Subcutaneous adipose tissue (tissue), 4 donors: Measurements from ENCODE around the gene LNP1. TPM values are rescaled to one million over a fixed set of nuclear protein-coding genes. Genes with fewer than 3 reads are reported as not detected.

Experiments used
- CTCF ChIP-seq: fragments of 450-650 bp; IDR thresholded peaks from one replicate; pipeline ENCODE4 v1.5.1; 2016; ENCODE audit warnings: low read depth, mild to moderate bottlenecking, control low read depth, antibody characterized with exemption, moderate library complexity
- total RNA-seq, 4 donors: library from RNA; depleted of rRNA; stranded (reverse); fragments of >200 nt; gene quantifications; one replicate each; pipeline ENCODE4 v1.1.0, GENCODE V29; 2016

Gene LNP1
- total RNA-seq, 4 donors from 2014 or later, result 1.4 to 4.3 (median 2.4) TPM

- no peak for TF ChIP-seq CTCF
Observed at GRCh38 chr3:100503448-100503847, 102.1 kb downstream of the LNP1 start.

Other genes with a start within 250 kb of the LNP1 start
- 10 to 100 TPM; 39.2 to 66.9 (median 47.8) TPM for gene TBC1D23, start 140.5 kb upstream of the LNP1 start, total RNA-seq
- 10 to 100 TPM; 35.5 to 77.8 (median 47.9) TPM for gene NIT2, start 66.8 kb upstream of the LNP1 start, total RNA-seq
- 10 to 100 TPM; 48.0 to 72.4 (median 52.0) TPM for gene TOMM70, start 450 bp upstream of the LNP1 start, total RNA-seq
- 10 to 100 TPM; 12.2 to 22.2 (median 12.7) TPM for gene TMEM45A, start 91.1 kb downstream of the LNP1 start, total RNA-seq
- not detected for gene ADGRG7, start 208.1 kb downstream of the LNP1 start, total RNA-seq